Hepatocyte (in vitro differentiated cells): ENCODE data around the gene KIAA0040.

Source experiments
- EZH2 ChIP-seq: fragments of 200-600 bp; sonication (generic); IDR thresholded peaks from 2 replicates; pipeline ENCODE4 v1.6.1; 2016; ENCODE audit warnings: antibody characterized with exemption, mild to moderate bottlenecking, borderline replicate concordance
- EZH2phosphoT487 ChIP-seq: fragments of 200-600 bp; sonication (generic); IDR thresholded peaks from one replicate; pipeline ENCODE4 v1.6.1; 2018; ENCODE audit warnings: antibody characterized with exemption, mild to moderate bottlenecking, low read depth, moderate library complexity; ENCODE audit not compliant: unreplicated experiment, severe bottlenecking
- TF ChIP-seq, protein P1 (sequence below): fragments of 200-600 bp; sonication (generic); IDR thresholded peaks from 2 replicates; pipeline ENCODE4 v1.5.1; 2016; ENCODE audit warnings: antibody characterized with exemption, mild to moderate bottlenecking; ENCODE audit not compliant: poor library complexity

DNA sequence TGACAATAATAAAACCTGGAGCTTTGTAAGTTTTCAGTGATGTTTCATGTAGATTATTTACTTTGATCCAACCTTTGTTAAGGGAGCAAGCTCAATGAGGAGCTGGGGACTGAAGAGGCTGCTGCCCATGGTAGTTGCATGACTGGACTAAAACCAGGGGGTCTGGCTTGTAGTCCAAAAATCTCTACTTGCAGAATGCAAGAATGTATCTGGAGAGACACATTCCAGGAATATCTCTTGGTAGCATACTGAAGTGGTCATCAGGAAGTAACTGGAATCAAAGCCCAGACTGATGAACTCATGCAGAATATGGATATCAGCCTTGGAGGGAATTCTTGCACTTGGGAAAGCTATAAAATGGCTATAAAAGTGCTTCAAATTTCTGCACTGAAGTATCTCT is 5.8 kb upstream of the KIAA0040 start:
- TF ChIP-seq, protein P1, sequence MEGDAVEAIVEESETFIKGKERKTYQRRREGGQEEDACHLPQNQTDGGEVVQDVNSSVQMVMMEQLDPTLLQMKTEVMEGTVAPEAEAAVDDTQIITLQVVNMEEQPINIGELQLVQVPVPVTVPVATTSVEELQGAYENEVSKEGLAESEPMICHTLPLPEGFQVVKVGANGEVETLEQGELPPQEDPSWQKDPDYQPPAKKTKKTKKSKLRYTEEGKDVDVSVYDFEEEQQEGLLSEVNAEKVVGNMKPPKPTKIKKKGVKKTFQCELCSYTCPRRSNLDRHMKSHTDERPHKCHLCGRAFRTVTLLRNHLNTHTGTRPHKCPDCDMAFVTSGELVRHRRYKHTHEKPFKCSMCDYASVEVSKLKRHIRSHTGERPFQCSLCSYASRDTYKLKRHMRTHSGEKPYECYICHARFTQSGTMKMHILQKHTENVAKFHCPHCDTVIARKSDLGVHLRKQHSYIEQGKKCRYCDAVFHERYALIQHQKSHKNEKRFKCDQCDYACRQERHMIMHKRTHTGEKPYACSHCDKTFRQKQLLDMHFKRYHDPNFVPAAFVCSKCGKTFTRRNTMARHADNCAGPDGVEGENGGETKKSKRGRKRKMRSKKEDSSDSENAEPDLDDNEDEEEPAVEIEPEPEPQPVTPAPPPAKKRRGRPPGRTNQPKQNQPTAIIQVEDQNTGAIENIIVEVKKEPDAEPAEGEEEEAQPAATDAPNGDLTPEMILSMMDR = no peak
- no peak for TF ChIP-seq EZH2
- TF ChIP-seq EZH2phosphoT487 = no peak
